Adrenal gland (tissue), 5 donors: ENCODE results near the gene KCNH6.

Experiments
- CTCF ChIP-seq, 6 experiments: fragments of 450-650 bp in 4 of 6; fragments of 200-600 bp in 2 of 6; sonication (generic) in 1 of 6; IDR thresholded peaks; 1 replicate in 5 of 6; 2 replicates in 1 of 6; pipeline versions ENCODE4 v1.5.1 to v1.8.0; 2016 to 2021; ENCODE audit warnings: antibody characterized with exemption in 6 of 6, mild to moderate bottlenecking in 2 of 6, moderate library complexity in 1 of 6
- POLR2A ChIP-seq, 2 donors: fragments of 450-650 bp; IDR thresholded peaks; one replicate each; pipeline ENCODE4 v1.6.1; 2017; ENCODE audit warnings: antibody characterized with exemption in 2 of 2, mild to moderate bottlenecking in 2 of 2, moderate library complexity in 1 of 2
- donor health status: DM: no; HTN: no; CAD: no.

DNA sequence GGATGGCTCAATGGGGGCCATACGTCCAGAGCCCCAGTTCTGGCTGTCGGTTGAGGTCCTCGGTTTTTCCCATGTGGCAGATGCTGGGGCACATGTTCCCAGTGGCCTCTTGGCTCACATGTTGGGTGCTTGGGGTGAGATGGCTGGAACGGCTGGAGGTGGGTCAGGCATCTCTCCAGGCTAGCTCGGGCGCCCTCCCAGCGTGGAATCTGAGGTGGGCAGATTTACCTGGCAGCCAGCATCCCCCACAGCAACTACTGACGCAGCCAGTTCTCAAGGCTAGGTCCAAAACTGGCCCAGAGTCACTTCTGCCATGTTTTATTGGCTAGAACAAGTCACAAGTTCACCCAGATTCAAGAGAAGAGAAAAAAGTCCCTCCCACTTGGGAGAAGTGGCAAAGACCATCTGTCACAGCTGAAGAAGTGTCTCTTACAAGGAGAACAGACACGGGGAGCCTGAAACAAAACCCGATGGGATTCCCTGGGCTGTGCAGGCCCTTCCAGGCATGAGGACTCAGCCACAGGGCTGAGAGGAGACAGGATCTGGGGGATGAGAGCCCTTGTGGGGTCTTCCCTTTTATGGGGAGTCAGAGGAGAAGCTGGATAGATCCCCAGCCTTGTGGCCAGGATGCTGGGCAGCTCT is 31.1 kb upstream of the KCNH6 start:
- TF ChIP-seq CTCF (IDR thresholded peaks at IDR 0.05), result no peak
- no peak for TF ChIP-seq POLR2A (IDR thresholded peaks at IDR 0.05)
